K562 (cell line): ENCODE results near the gene MFF. TPM values are rescaled to one million over a fixed set of nuclear protein-coding genes. Genes with fewer than 3 reads are reported as not detected.

Experiments used
- ATAC-seq: fragments of 200-7000 bp; cut with Tn5 transposase; 3 replicates; pipeline ENCODE4 v1.9.1; 2020; ENCODE audit warnings: moderate library complexity
- BruUV-seq: library from RNA; stranded (reverse); fragments of 400-500 nt; replicated peaks from 2 replicates; lab custom pipeline; 2021; lab: Mats Ljungman, UMichigan
- CTCF ChIA-PET: fragments of 300-600 bp; formaldehyde crosslinking; extraction: SDS; loops from one replicate; lab custom pipeline; 2021; ENCODE audit warnings: low intra/inter-chr PET ratio; lab: Yijun Ruan, JAX
- POLR2A ChIA-PET: fragments of 300-600, 350-650 bp; sonication (Branson Sonifier 250); formaldehyde crosslinking; extraction: SDS; loops from one replicate; lab custom pipeline; 2021; ENCODE audit warnings: antibody characterized with exemption, inconsistent platforms; lab: Yijun Ruan, JAX
- DNase-seq, 4 experiments: peaks; one replicate each; pipeline versions ENCODE4 v3.0.0 to v3.0.0-alpha.2; 2011 to 2018; ENCODE audit warnings: low spot score in 3 of 4, mixed read lengths in 3 of 4; ENCODE audit errors: extremely low read depth in 1 of 4
- FAIRE-seq: peaks from 2 replicates; lab custom pipeline; 2011; peaks lifted over from hg19 to GRCh38; lab: Jason Lieb, UNC
- H2AFZ ChIP-seq: 2 replicates; pipeline ENCODE4 v1.6.0; 2011; ENCODE audit warnings: low read depth, low read length, control low read depth, inconsistent platforms
- H3K27ac ChIP-seq: fragments of 200-600 bp; 3 replicates; pipeline ENCODE4 v1.8.0; 2011; ENCODE audit warnings: low read depth, mild to moderate bottlenecking, control low read depth, inconsistent platforms, low read length, moderate library complexity, mixed read lengths; ENCODE audit errors: extremely low read depth
- H3K27me3 ChIP-seq, 2 experiments: fragments of 300-600 bp in 1 of 2; 2 replicates in 1 of 2; 3 replicates in 1 of 2; pipeline versions ENCODE4 v1.6.0 to v1.8.0; 2011; ENCODE audit warnings: inconsistent platforms in 2 of 2, low read length in 2 of 2, mild to moderate bottlenecking in 1 of 2, mixed read lengths in 1 of 2, moderate library complexity in 1 of 2; ENCODE audit not compliant: control insufficient read depth in 2 of 2, insufficient read depth in 2 of 2
- H3K36me3 ChIP-seq: fragments of 300-600 bp; 3 replicates; pipeline ENCODE4 v1.8.0; 2011; ENCODE audit warnings: mild to moderate bottlenecking, low read length, inconsistent platforms; ENCODE audit not compliant: control insufficient read depth, insufficient read depth
- H3K4me1 ChIP-seq, 2 experiments: fragments of 200-600 bp in 1 of 2; replicated peaks in 1 of 2; 2 replicates in 1 of 2; 3 replicates in 1 of 2; pipeline versions ENCODE4 v1.5.1 to v1.8.0; 2011; ENCODE audit warnings: inconsistent platforms in 2 of 2, low read length in 2 of 2, mild to moderate bottlenecking in 1 of 2, mixed read lengths in 1 of 2, moderate library complexity in 1 of 2; ENCODE audit not compliant: control insufficient read depth in 2 of 2, insufficient read depth in 2 of 2
- H3K4me2 ChIP-seq: 2 replicates; pipeline ENCODE4 v1.6.1; 2011; ENCODE audit warnings: low read length, control low read depth, inconsistent platforms, mixed read lengths; ENCODE audit not compliant: insufficient read depth
- H3K4me3 ChIP-seq: fragments of 200-600 bp; sonication (generic), shearing (Covaris generic); 2 replicates; pipeline ENCODE4 v1.5.1; 2016; ENCODE audit warnings: control low read depth, inconsistent platforms
- H3K79me2 ChIP-seq: fragments of 200-600 bp; 3 replicates; pipeline ENCODE4 v1.8.0; 2011; ENCODE audit warnings: low read length, inconsistent platforms; ENCODE audit not compliant: control insufficient read depth, insufficient read depth
- H3K9ac ChIP-seq, 2 experiments: 2 replicates each; pipeline versions ENCODE4 v1.6.0 to v1.6.1; 2011; ENCODE audit warnings: low read depth in 2 of 2, low read length in 2 of 2, control low read depth in 1 of 2, inconsistent platforms in 1 of 2, mild to moderate bottlenecking in 1 of 2, mixed read lengths in 1 of 2; ENCODE audit not compliant: insufficient read depth in 1 of 2
- H3K9me1 ChIP-seq: one replicate; pipeline ENCODE4 v1.6.0; 2011; ENCODE audit warnings: inconsistent platforms, mild to moderate bottlenecking, low read length, moderate library complexity; ENCODE audit not compliant: control insufficient read depth, insufficient read depth
- H3K9me3 ChIP-seq: replicated peaks from 2 replicates; pipeline ENCODE4 v1.5.1; 2011; ENCODE audit warnings: low read depth, low read length, inconsistent platforms; ENCODE audit not compliant: control insufficient read depth, insufficient read depth
- H4K20me1 ChIP-seq: replicated peaks from 2 replicates; pipeline ENCODE4 v1.6.1; 2011; ENCODE audit warnings: low read length, inconsistent platforms, mixed read lengths; ENCODE audit not compliant: control insufficient read depth, insufficient read depth
- ETS1 ChIP-seq: conservative IDR thresholded peaks from 2 replicates; pipeline ENCODE4 v1.6.1; 2011; ENCODE audit warnings: low read depth, mild to moderate bottlenecking, low read length; ENCODE audit not compliant: control insufficient read depth
- GATAD2A ChIP-seq: fragments of 450-650 bp; IDR thresholded peaks from 2 replicates; pipeline ENCODE4 v1.6.1; 2017
- KAT2B ChIP-seq: IDR thresholded peaks from one replicate; pipeline ENCODE4 v1.6.1; 2012; ENCODE audit warnings: low read depth, mild to moderate bottlenecking, control low read depth, inconsistent platforms, low read length, moderate library complexity
- SRSF7 ChIP-seq: fragments of 200-400 bp; formaldehyde crosslinking; optimal IDR thresholded peaks from 2 replicates; pipeline ENCODE3; 2017; ENCODE audit warnings: mild to moderate bottlenecking, low read depth, low read length
- VEZF1 ChIP-seq: fragments of 200-800 bp; sonication (Bioruptor generic); IDR thresholded peaks from 2 replicates; pipeline ENCODE4 v1.6.1; 2017; ENCODE audit warnings: missing genetic modification characterization, missing compliant biosample characterization
- ZBTB26 ChIP-seq: fragments of 450-650 bp; formaldehyde crosslinking; IDR thresholded peaks from 2 replicates; pipeline ENCODE4 v1.4.0; 2022; ENCODE audit warnings: missing genetic modification characterization
- ZBTB49 ChIP-seq: sonication (generic); formaldehyde crosslinking; IDR thresholded peaks from 2 replicates; pipeline ENCODE4 v1.8.0; 2022; ENCODE audit warnings: missing genetic modification reagents, mild to moderate bottlenecking, borderline replicate concordance
- WGBS: fragments of 100-300 bp; shearing (Covaris generic); methylation state at CpG from one replicate; pipeline ENCODE4 v1.1.6; 2016; ENCODE audit warnings: low coverage, mixed read lengths; ENCODE audit not compliant: insufficient coverage; ENCODE audit errors: missing lambda C conversion rate; 5-methylcytosine and 5-hydroxymethylcytosine counted together
- in situ Hi-C: fragments of 300-500 bp; cut with MboI; formaldehyde crosslinking; loops from 4 replicates; pipeline ENCODE4 v1.15.0; 2018; ENCODE audit warnings: inconsistent platforms, mixed read lengths
- intact Hi-C: fragments of 100-400 bp; cut with micrococcal nuclease; formaldehyde crosslinking; loops from 2 replicates; pipeline ENCODE4 v1.14.2; 2022
- polyA plus RNA-seq, 8 experiments: library from polyadenylated mRNA; depleted of rRNA in 4 of 8; stranded (reverse) in 5 of 8; unstranded in 3 of 8; fragments of >200 nt; fragmentation: Nextera tagmentation in 2 of 8; fragmentation: Illumina TruSeq in 1 of 8; extraction: Ambion mirVana in 2 of 8; extraction: Trizol in 1 of 8; gene quantifications; 2 replicates each; pipeline versions ENCODE4 v1.2.1 to v1.2.3, GENCODE V29; 2011 to 2014; ENCODE audit warnings: inconsistent platforms in 1 of 8, missing spikeins in 1 of 8
- total RNA-seq, 7 experiments: library from RNA; depleted of rRNA in 6 of 7; stranded (reverse); fragments of >200 nt in 6 of 7; fragmentation: Illumina TruSeq in 2 of 7; extraction: Trizol in 2 of 7; gene quantifications; 2 replicates each; pipeline versions ENCODE4 v1.2.1 to v1.2.3, GENCODE V29; 2011 to 2021; ENCODE audit warnings: low replicate concordance in 1 of 7

Gene MFF
- total and polyA plus RNA-seq, 9 of the 15 experiments (the other 6 are each of a cell fraction or from before 2014, with no cell fraction given), result 9.4 to 75.4 (median 55.7) TPM

GRCh38 chr2:227367427-227367795, 42.4 kb downstream of the MFF start (continued):
- TF ChIP-seq SRSF7 (no peak), KAT2B (no peak), VEZF1 (CRISPR knock-in tag) (no peak), ETS1 (no peak), ZBTB26 (CRISPR knock-in tag) (no peak), GATAD2A (no peak)

GRCh38 chr2:227368574-227368973, 43.5 kb downstream of the MFF start:
- no peak for TF ChIP-seq ZBTB49
- ChIA-PET POLR2A (no interaction called here), CTCF (no interaction called here)
- Histone ChIP-seq H2AFZ (no peak overlapping the region), H3K9me1 (no peaks in the 10 kb centered on the region), H3K79me2 (no peaks in the 10 kb centered on the region), H3K27ac (no peak overlapping the region), H3K36me3 (no peaks in the 10 kb centered on the region), H4K20me1 (no peaks in the 10 kb centered on the region), H3K4me2 (no peak overlapping the region), H3K9ac (no peak overlapping the region), H3K4me3 (no peak overlapping the region), H3K27me3 (no peaks in the 10 kb centered on the region; a peak in 1 of 5 replicates), H3K9me3 (no peaks in the 10 kb centered on the region), H3K4me1 (no peaks in the 10 kb centered on the region; a peak in 2 of 5 replicates)
- no peak for ATAC-seq
- intact Hi-C loops (no loop called here), in situ Hi-C loops (no loop called here)
- no peak for DNase-seq
- no peak for FAIRE-seq
- no TSS peak for BruUV-seq
- WGBS, result 33% methylated on average over 5 of the region's 5 CpGs
